ENCODE results near the gene TBX20.

TBX20 gene

DNA sequence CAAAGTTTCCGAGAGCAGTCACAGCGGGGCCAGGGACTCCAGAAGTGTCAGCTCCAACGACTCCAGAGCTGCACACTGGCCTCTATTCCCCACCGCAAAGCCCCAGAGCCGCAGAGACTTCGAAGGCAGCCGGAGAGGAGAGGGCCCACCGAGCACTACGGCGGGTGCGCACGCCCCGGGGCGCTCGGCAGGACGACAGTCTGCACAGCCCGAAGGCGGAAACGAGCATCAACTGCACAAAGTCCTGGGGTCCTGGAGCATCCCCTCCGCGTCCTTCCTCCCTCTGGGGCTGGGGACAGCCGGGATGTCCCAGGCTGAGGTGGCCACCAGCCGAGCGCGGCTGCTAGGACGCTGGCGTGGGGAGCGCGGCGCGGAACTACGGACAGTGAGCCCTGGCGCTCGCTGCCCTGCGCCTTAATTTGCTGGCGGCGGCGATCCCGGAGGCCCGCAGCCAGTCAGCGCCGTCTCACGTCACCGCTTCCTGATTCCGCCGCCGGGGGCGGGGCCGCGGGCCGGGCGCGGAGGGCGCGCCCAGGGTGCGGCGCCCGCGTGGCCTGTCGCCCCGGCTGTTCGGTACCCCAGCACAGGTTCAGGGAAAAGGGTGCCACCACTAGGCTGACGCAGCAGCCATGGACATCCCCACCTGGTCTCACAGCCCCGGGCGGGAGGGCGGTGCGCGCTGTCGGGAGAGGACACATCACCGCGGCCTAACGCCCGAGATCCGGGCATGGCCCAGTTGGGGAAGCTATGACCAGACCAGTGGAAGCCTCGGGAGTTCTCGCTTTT is at the start of gene TBX20:
TBX20 (minus strand) TSS at position 391 of the 786 bp plus-strand sequence. CDS start 480 bp downstream, outside the sequence.
- DNase-seq, result no peak

GRCh38 chr7:35289376-35289775 is 35.5 kb upstream of the TBX20 start:
- DNase-seq, result no peak

DNA sequence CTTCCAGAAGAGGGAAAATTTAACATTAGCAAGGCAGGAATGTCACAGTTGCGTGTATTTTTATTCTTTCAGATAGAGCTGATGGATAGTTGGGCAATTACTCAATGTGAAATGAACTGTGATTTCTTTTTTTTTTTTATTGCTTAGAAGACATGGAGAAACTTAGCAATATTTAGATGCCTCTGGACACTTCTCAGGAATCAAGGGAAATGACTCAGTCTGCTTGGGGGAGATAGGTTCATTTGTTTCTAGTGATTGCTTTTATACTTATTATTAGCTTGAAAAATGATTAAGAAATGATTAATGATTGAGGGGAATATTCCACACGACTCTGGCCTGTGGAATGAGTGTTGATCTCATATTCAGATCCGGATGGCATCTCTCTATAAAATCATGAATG is 33.1 kb upstream of the TBX20 start:
- no peak for DNase-seq

DNA sequence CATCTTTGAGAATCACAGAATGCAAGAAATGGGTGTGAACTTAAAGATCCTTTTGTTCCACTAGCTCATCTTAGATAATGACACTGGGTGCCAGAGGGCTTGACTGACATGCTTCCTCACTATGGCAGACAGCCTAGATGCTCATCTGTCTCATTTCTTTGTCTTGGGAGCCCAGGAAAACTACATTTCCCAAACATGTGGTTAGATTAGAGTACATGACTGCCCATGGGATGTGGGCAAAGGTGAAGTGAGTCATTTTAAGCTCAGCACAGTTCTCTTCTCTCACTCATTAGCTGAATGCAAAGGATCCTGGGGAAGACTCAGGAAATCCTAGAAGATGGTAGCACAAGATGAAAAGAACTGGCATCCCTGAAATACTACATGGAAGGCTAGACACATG is 32.5 kb upstream of the TBX20 start:
- DNase-seq, result no peak

- no peak for DNase-seq
Measured at GRCh38 chr7:35285799-35286198, 31.9 kb upstream of the TBX20 start.

GRCh38 chr7:35280902-35281301 is 27.0 kb upstream of the TBX20 start:
- no peak for DNase-seq

- DNase-seq, result no peak
Measured at GRCh38 chr7:35277359-35277758, 23.5 kb upstream of the TBX20 start.

- DNase-seq, result no peak
Measured at GRCh38 chr7:35272246-35272645, 18.3 kb upstream of the TBX20 start.

DNA sequence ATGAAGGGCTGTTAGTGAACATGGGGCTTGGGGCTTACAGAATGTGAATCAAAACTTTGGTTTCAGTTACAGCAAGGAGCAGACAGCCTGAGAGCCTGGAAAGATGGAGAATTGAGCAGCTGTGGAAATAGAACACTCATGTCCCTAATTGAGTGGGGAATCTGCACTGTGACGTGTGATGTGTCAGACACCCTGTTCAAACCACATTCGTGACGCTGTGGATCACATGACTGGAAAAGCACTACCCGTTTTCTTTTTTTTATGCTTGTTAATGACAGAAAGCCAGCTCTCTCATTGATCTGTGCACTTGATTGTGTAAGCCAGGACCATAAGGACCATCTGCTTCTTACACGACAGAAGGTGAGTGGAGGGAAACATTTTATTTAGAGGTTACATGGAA is 15.1 kb upstream of the TBX20 start:
- no peak for DNase-seq

- DNase-seq, result peak; percentile 3 to 39
Measured at GRCh38 chr7:35267411-35267810, 13.5 kb upstream of the TBX20 start.

DNA sequence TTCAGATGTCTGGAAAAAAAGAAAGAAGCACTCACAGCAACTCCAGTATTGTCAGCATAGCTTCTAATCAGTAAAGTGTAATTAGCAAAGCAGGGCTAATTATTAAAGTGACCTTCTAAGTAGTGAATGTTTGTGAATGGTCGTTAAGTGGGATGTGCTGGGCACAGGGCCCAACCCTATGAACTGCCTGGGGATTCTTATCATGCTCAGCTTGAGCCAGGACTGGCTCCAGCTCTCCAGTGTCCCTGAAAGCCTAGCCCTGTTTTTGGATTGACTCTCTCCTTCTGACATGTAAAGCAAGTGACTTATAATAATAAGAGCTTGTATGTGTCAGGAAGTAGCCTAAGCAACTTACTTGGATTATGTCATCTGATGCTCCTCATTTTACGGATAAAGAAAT is 9.5 kb upstream of the TBX20 start:
- DNase-seq, result no peak

- DNase-seq, result no peak
Measured at GRCh38 chr7:35261476-35262285, 7.8 kb upstream of the TBX20 start.

- DNase-seq, result no peak
Measured at GRCh38 chr7:35261041-35261440, 7.1 kb upstream of the TBX20 start.

DNA sequence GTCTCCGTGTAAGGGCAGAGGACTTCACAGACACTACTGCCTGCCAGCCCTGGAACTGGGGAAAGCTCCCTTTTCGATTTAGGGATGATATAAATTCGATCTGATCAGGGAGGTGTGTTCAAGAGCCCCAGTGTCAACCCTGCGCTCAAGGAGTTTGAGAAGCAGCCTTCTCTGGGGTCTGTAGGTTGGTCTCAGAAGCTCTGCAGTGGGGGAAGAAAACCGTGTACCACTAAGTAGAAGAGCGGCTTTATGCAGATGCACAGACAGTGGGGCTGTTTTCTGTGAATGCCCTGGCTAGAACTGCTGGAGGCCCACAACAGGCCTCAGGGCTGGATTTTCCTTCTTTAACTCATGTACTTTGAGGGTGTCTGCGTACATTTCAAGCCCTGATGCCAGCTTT is 6.3 kb upstream of the TBX20 start:
- no peak for DNase-seq

DNA sequence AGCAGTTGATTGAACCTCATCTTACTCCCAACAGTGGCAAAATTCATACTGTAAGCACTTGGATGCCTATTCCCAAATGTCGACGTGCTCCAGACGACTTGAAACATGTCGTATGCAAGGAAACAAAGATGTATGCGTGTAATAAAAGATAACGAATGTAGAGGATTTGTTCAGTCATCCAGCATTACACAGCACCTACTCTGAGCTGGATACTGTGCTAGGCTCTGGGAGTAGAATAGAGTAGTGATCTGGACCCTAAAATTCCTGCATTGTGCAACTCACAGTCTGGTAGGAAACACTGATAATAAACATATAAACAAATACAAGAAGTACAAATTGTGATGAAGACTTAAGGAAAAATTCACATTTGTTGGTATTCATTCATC is 5.6 kb upstream of the TBX20 start:
- no peak for DNase-seq

DNA sequence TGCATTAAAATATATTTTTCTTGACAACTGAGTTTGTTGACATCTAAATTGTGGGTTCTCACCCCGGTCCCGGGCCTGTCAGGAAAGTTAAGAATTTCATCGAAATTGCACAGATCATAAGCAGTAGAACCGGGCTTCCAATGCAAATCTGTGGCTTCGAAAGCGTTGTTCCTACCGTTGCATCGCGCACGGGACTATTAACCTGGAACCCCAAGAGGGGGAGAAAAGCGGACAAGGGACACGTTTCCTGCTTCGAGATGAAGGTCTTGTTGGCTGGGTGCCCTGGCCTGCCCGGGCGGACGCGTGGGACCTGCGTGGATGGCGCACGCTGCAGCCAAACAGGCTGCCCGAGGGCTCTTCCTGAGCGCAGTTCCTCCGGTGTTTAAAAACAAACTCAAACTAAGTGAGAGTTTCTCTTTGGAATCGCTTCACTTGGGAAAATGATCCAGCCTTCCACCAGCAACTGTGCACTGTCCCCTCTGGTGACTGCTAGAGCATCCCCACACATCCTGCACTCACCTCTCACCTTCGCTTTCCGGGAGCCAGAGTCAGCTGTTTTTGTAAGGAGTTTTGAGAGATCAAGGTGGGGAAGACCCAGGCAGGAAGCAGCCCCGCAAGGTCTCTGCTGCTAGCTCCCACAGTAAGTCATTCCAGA is 5.1 kb upstream of the TBX20 start:
- DNase-seq, result no peak

- DNase-seq, result no peak
Measured at GRCh38 chr7:35258125-35258867, 4.4 kb upstream of the TBX20 start.

- DNase-seq, result peak in 1 of 2 experiments; percentile 23
Measured at GRCh38 chr7:35257251-35258124, 3.6 kb upstream of the TBX20 start.

DNA sequence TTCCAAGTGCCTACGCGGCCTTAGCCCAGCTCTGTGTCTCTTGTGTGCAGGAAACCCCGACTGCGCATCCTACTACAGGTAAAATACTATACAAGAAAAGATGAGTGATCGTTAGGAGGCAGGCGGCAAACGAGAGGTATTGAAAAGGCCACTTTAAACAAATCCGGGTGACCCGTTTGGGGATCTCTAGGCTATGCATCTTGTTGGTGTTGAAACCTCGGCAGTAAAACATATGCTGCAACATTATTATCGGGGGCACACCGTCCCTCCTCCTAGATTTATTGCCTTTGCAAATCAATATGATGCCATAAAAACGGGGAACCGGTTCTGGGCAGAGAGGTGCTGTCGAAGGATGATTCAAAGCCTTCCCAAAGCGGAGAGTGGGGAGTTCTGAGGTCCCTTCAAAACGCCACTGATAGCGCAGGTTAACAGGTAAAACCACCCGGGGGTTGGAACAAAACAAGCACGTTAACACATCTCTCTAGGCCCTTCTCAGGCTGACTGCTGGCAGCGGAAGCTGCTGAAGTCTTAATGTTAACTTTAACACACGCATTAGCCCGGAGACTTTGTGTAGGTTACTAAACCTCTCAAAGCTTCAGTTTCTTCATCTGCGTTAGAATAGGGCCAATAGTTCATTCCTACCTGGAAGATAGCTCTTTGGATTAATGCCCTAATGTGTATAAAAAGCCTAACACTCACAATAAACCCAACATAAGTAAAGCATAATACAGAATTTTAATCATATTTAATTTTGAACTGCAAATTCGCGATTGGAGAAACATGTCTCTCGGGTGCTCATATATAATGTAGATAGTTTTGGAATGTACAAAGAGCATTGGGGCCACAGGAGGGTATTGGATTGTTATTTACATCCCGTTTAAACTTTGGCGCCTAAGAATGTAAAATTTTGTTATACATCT is 2.6 kb upstream of the TBX20 start:
- DNase-seq, result no peak

- DNase-seq, result no peak
Measured at GRCh38 chr7:35255443-35256255, 1.7 kb upstream of the TBX20 start.

All from NCI-H526 (cell line).